HEK293T (cell line): ENCODE results near the gene PIK3CB.

Source experiments
- CTCF ChIA-PET: fragments of 350-600 bp; formaldehyde crosslinking; extraction: SDS; loops from one replicate; lab custom pipeline; 2021; ENCODE audit warnings: antibody characterized with exemption, inconsistent platforms; lab: Yijun Ruan, JAX
- POLR2A ChIA-PET: fragments of 350-600 bp; formaldehyde crosslinking; extraction: SDS; loops from one replicate; lab custom pipeline; 2020; ENCODE audit warnings: antibody characterized with exemption, inconsistent platforms; lab: Yijun Ruan, JAX
- DNase-seq: peaks from one replicate; pipeline ENCODE4 v3.0.0; 2012; ENCODE audit warnings: mixed read lengths; ENCODE audit errors: extremely low spot score
- ARNT ChIP-seq: fragments of 450-650 bp; IDR thresholded peaks from 2 replicates; pipeline ENCODE4 v1.6.1; 2017; ENCODE audit warnings: mild to moderate bottlenecking
- BHLHE40 ChIP-seq: fragments of 450-650 bp; IDR thresholded peaks from 2 replicates; pipeline ENCODE4 v1.6.1; 2016; ENCODE audit warnings: mild to moderate bottlenecking, moderate library complexity, borderline replicate concordance
- CTBP1 ChIP-seq: fragments of 450-650 bp; IDR thresholded peaks from 2 replicates; pipeline ENCODE4 v1.6.1; 2016; ENCODE audit warnings: borderline replicate concordance
- ELF4 ChIP-seq: fragments of 450-650 bp; IDR thresholded peaks from 2 replicates; pipeline ENCODE4 v1.6.1; 2017; ENCODE audit warnings: antibody characterized with exemption
- FOXA1 ChIP-seq: fragments of 450-650 bp; IDR thresholded peaks from 2 replicates; pipeline ENCODE4 v1.6.1; 2016; ENCODE audit warnings: mild to moderate bottlenecking
- FOXK2 ChIP-seq: fragments of 450-650 bp; IDR thresholded peaks from 2 replicates; pipeline ENCODE4 v1.6.1; 2016; ENCODE audit warnings: mild to moderate bottlenecking
- FOXM1 ChIP-seq: fragments of 450-650 bp; IDR thresholded peaks from 2 replicates; pipeline ENCODE4 v1.6.1; 2017; ENCODE audit warnings: mild to moderate bottlenecking, borderline replicate concordance
- HDGF ChIP-seq: fragments of 450-650 bp; IDR thresholded peaks from 2 replicates; pipeline ENCODE4 v1.6.1; 2017; ENCODE audit warnings: antibody characterized with exemption, borderline replicate concordance
- L3MBTL2 ChIP-seq: fragments of 450-650 bp; conservative IDR thresholded peaks from 2 replicates; pipeline ENCODE4 v1.6.1; 2016; ENCODE audit warnings: mild to moderate bottlenecking
- LEF1 ChIP-seq: fragments of 450-650 bp; IDR thresholded peaks from 2 replicates; pipeline ENCODE4 v1.6.1; 2017; ENCODE audit warnings: mild to moderate bottlenecking, borderline replicate concordance
- NFRKB ChIP-seq: fragments of 450-650 bp; IDR thresholded peaks from 2 replicates; pipeline ENCODE4 v1.6.1; 2016; ENCODE audit warnings: mild to moderate bottlenecking, moderate library complexity
- PKNOX1 ChIP-seq: fragments of 450-650 bp; IDR thresholded peaks from 2 replicates; pipeline ENCODE4 v1.6.1; 2016
- SP1 ChIP-seq: fragments of 450-650 bp; IDR thresholded peaks from 2 replicates; pipeline ENCODE4 v1.6.1; 2017
- SUZ12 ChIP-seq: fragments of 450-650 bp; IDR thresholded peaks from 2 replicates; pipeline ENCODE4 v1.6.1; 2016; ENCODE audit warnings: mild to moderate bottlenecking
- TARDBP ChIP-seq: fragments of 450-650 bp; IDR thresholded peaks from 2 replicates; pipeline ENCODE4 v1.6.1; 2016
- ZNF384 ChIP-seq: fragments of 450-650 bp; IDR thresholded peaks from 2 replicates; pipeline ENCODE4 v1.6.1; 2016

Gene PIK3CB

DNA sequence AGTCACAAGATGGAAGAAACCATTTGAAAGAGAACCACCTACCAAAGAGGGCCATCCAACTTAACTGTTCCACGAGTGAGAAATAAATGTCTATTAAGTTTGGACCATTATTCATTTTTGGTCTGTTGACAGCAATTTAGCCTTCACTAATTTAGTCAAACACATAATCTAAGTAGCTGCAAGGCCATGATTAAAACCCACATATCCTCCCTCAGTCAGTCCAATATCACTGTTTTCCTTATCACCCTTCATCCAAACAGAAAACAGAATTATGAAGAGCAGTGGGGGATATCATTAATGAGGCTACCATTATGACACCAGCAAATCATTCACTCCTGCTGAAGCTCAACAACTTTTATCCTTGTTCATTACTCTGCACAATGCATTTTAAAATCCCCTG, 52.0 kb downstream of the PIK3CB start:
- no peak for TF ChIP-seq PKNOX1
- no peak for TF ChIP-seq ELF4
- no peak for TF ChIP-seq LEF1
- no peak for TF ChIP-seq SUZ12
- DNase-seq = no peak
- ChIA-PET CTCF (interaction anchor here (0.8 kb wide), 1 partner anchor 133 kb away, joined by 3 read pairs; no protein-coding TSS in a partner anchor), POLR2A (no interaction called here)

GRCh38 chr3:138781012-138781470, 53.7 kb downstream of the PIK3CB start:
- TF ChIP-seq SUZ12 (no peak), ELF4 (no peak), CTBP1 (no peak), ARNT (no peak), FOXK2 (no peak), L3MBTL2 (no peak), HDGF (no peak), PKNOX1 (no peak), FOXM1 (no peak), TARDBP (no peak), SP1 (no peak), BHLHE40 (no peak), ZNF384 (no peak), NFRKB (no peak), LEF1 (no peak), FOXA1 (no peak)
- CTCF ChIA-PET = no interaction called here
- no peak for DNase-seq
- POLR2A ChIA-PET = no interaction called here

DNA sequence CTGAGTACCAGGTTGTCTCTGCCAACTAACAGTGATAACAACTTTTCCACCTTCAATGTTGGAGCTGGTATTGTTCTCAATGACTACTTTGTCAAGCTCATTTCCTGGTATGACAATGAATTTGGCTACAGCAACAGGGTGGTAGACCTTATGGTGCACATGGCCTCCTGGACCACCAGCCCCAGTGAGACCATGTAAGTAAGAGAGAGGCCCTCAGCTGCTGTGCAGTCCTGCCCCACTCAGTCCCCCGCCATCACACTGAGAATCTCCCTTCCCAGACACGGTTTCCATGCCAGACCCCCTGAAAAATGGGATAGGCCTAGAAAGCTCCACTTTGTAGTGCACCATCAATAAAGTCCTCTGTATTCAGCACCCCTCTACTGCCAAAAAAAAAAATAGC, 56.1 kb downstream of the PIK3CB start:
- TF ChIP-seq CTBP1 (no peak), SP1 (no peak), SUZ12 (no peak), L3MBTL2 (no peak), FOXM1 (no peak), LEF1 (no peak), FOXA1 (no peak), HDGF (no peak), ARNT (no peak), ZNF384 (no peak), NFRKB (no peak), TARDBP (no peak)
- CTCF ChIA-PET = no interaction called here
- DNase-seq = no peak
- POLR2A ChIA-PET = no interaction called here

DNA sequence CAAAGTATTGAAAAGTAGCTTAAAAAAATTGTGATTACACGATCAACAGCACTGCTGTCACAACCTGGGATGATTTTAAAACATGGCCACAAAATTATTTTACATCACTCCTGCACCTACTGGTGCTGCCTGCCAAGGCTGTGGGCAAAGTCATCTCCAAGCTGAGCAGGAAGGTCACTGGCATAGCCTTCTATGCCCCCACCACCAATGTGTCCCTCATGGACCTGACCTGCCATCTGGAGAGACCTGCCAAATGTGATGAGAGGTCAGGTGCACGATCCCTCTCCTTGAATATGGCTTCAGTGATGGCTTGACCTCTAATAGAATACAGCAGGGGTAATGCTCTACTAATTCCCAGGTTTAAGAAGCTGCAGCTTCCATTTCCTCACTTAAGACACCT, 57.8 kb downstream of the PIK3CB start:
- ChIA-PET POLR2A (no interaction called here), CTCF (interaction anchor here (0.6 kb wide), 1 partner anchor 20 kb away, joined by 5 read pairs; no protein-coding TSS in a partner anchor)
- TF ChIP-seq PKNOX1 (no peak), ZNF384 (no peak), SUZ12 (no peak), BHLHE40 (no peak), CTBP1 (no peak), LEF1 (no peak)
- no peak for DNase-seq

DNA sequence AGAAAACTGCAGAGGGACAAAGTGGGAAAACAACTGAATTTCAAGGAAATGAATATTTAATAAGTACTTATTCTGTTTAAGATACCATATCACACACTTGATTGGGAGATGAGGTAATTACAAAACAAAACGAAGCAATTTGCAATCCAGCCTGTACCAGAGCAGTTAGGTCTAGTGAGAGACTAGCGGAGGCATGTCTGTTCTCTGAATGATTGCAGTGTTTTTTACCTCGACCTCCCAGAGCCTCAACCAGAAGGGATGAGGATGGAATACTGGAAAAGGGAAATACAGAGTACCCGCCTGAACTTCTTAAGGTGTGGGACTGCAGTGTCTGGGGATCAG, 59.5 kb downstream of the PIK3CB start:
- no peak for TF ChIP-seq ELF4
- TF ChIP-seq SUZ12 = no peak
- TF ChIP-seq CTBP1 = no peak
- no peak for TF ChIP-seq BHLHE40
- no peak for TF ChIP-seq PKNOX1
- TF ChIP-seq SP1 = no peak
- no peak for TF ChIP-seq ZNF384
- no peak for TF ChIP-seq LEF1
- TF ChIP-seq HDGF = no peak
- no peak for TF ChIP-seq FOXK2
- no peak for TF ChIP-seq L3MBTL2
- TF ChIP-seq ARNT = no peak
- no peak for TF ChIP-seq FOXM1
- no peak for TF ChIP-seq NFRKB
- no peak for TF ChIP-seq TARDBP
- no peak for TF ChIP-seq FOXA1
- DNase-seq = no peak
- POLR2A ChIA-PET = no interaction called here
- CTCF ChIA-PET = no interaction called here
